ENCODE measurements around the gene DPP4. TPM values are rescaled to one million over a fixed set of nuclear protein-coding genes. Genes with fewer than 3 reads are reported as not detected.

Gene DPP4
- total and polyA plus RNA-seq, 2 experiments from 2014 or later, result 1.5 to 2.8 TPM

DNA sequence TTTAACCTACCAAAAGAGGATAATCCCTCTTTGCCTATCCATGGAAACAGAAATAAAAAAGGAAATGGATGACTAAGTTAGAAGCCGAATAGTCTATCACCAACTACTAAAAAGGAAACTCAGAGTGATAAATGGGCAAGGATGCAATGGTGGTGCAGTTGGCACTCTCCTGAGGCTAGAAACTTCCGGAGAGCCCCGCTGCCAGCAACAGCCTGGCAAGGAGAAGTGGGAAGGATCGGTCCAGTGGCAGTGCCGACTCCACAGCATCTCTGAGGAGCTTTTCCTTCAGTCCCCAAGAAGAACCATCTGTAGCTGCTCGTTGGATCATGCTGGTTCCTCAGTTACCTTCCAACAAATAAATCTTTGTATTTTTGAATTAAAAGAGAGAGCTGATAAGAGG lies 74.7 kb downstream of the DPP4 start (continued):
- TF ChIP-seq, protein P1, sequence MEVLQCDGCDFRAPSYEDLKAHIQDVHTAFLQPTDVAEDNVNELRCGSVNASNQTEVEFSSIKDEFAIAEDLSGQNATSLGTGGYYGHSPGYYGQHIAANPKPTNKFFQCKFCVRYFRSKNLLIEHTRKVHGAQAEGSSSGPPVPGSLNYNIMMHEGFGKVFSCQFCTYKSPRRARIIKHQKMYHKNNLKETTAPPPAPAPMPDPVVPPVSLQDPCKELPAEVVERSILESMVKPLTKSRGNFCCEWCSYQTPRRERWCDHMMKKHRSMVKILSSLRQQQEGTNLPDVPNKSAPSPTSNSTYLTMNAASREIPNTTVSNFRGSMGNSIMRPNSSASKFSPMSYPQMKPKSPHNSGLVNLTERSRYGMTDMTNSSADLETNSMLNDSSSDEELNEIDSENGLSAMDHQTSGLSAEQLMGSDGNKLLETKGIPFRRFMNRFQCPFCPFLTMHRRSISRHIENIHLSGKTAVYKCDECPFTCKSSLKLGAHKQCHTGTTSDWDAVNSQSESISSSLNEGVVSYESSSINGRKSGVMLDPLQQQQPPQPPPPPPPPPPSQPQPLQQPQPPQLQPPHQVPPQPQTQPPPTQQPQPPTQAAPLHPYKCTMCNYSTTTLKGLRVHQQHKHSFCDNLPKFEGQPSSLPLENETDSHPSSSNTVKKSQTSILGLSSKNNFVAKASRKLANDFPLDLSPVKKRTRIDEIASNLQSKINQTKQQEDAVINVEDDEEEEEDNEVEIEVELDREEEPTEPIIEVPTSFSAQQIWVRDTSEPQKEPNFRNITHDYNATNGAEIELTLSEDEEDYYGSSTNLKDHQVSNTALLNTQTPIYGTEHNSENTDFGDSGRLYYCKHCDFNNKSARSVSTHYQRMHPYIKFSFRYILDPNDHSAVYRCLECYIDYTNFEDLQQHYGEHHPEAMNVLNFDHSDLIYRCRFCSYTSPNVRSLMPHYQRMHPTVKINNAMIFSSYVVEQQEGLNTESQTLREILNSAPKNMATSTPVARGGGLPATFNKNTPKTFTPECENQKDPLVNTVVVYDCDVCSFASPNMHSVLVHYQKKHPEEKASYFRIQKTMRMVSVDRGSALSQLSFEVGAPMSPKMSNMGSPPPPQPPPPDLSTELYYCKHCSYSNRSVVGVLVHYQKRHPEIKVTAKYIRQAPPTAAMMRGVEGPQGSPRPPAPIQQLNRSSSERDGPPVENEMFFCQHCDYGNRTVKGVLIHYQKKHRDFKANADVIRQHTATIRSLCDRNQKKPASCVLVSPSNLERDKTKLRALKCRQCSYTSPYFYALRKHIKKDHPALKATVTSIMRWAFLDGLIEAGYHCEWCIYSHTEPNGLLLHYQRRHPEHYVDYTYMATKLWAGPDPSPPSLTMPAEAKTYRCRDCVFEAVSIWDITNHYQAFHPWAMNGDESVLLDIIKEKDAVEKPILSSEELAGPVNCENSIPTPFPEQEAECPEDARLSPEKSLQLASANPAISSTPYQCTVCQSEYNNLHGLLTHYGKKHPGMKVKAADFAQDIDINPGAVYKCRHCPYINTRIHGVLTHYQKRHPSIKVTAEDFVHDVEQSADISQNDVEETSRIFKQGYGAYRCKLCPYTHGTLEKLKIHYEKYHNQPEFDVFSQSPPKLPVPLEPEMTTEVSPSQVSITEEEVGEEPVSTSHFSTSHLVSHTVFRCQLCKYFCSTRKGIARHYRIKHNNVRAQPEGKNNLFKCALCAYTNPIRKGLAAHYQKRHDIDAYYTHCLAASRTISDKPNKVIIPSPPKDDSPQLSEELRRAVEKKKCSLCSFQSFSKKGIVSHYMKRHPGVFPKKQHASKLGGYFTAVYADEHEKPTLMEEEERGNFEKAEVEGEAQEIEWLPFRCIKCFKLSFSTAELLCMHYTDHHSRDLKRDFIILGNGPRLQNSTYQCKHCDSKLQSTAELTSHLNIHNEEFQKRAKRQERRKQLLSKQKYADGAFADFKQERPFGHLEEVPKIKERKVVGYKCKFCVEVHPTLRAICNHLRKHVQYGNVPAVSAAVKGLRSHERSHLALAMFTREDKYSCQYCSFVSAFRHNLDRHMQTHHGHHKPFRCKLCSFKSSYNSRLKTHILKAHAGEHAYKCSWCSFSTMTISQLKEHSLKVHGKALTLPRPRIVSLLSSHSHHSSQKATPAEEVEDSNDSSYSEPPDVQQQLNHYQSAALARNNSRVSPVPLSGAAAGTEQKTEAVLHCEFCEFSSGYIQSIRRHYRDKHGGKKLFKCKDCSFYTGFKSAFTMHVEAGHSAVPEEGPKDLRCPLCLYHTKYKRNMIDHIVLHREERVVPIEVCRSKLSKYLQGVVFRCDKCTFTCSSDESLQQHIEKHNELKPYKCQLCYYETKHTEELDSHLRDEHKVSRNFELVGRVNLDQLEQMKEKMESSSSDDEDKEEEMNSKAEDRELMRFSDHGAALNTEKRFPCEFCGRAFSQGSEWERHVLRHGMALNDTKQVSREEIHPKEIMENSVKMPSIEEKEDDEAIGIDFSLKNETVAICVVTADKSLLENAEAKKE (CRISPR knock-in tag; IDR thresholded peaks at IDR 0.05), result no peak
- TF ChIP-seq NANOG (IDR thresholded peaks at IDR 0.05; ENCODE audit: borderline replicate concordance), result no peak
- no peak for TF ChIP-seq ZNF114 (CRISPR knock-in tag; IDR thresholded peaks at IDR 0.05)
- no peak for TF ChIP-seq POLR2AphosphoS5 (IDR thresholded peaks at IDR 0.05; ENCODE audit: low read depth)
- TF ChIP-seq, protein P2, sequence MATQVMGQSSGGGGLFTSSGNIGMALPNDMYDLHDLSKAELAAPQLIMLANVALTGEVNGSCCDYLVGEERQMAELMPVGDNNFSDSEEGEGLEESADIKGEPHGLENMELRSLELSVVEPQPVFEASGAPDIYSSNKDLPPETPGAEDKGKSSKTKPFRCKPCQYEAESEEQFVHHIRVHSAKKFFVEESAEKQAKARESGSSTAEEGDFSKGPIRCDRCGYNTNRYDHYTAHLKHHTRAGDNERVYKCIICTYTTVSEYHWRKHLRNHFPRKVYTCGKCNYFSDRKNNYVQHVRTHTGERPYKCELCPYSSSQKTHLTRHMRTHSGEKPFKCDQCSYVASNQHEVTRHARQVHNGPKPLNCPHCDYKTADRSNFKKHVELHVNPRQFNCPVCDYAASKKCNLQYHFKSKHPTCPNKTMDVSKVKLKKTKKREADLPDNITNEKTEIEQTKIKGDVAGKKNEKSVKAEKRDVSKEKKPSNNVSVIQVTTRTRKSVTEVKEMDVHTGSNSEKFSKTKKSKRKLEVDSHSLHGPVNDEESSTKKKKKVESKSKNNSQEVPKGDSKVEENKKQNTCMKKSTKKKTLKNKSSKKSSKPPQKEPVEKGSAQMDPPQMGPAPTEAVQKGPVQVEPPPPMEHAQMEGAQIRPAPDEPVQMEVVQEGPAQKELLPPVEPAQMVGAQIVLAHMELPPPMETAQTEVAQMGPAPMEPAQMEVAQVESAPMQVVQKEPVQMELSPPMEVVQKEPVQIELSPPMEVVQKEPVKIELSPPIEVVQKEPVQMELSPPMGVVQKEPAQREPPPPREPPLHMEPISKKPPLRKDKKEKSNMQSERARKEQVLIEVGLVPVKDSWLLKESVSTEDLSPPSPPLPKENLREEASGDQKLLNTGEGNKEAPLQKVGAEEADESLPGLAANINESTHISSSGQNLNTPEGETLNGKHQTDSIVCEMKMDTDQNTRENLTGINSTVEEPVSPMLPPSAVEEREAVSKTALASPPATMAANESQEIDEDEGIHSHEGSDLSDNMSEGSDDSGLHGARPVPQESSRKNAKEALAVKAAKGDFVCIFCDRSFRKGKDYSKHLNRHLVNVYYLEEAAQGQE (IDR thresholded peaks at IDR 0.05; ENCODE audit: unreplicated experiment), result no peak
- no peak for TF ChIP-seq EZH2 (IDR thresholded peaks at IDR 0.05; ENCODE audit: low read depth, unreplicated experiment)
- no peak for TF ChIP-seq EZH2phosphoT487 (IDR thresholded peaks at IDR 0.05; ENCODE audit: unreplicated experiment)

All from GM23338 (cell line).